ENCODE measurements around the gene SHANK2. TPM values are rescaled to one million over a fixed set of nuclear protein-coding genes. Genes with fewer than 3 reads are reported as not detected.

Gene SHANK2
- total RNA-seq, 1 experiment from 2014 or later, result 23.8 TPM

GRCh38 chr11:71242391-71242790, 10.0 kb downstream of the SHANK2 start:
- H3K27ac ChIP-seq (ENCODE audit: insufficient read length, low read depth, low read length), result no peak overlapping the region
- H3K23me2 ChIP-seq (ENCODE audit: insufficient read length, low read depth, low read length, poor library complexity, severe bottlenecking), result peaks cover 9% of the 10 kb centered on the region
- H2AK5ac ChIP-seq (ENCODE audit: insufficient read length, low read length), result no peak overlapping the region
- H2BK15ac ChIP-seq (ENCODE audit: low read depth, low read length), result no peak overlapping the region
- Mint-ChIP-seq H3K36me3 (ENCODE audit: insufficient read depth in 1 of 3, low read depth in 3 of 3) (peaks cover 10 to 36% (median 17%) of the 10 kb centered on the region in 3 experiments), H3K27ac (peak overlapping the region in 2 of 3 experiments; percentile 50 to 95; a peak in 5 of 7 replicates), H3K9me3 (no peaks in the 10 kb centered on the region), H3K4me3 (no peak overlapping the region), H3K4me1 (peaks cover 47 to 60% of the 10 kb centered on the region in 2 experiments), H3K27me3 (ENCODE audit: low read depth) (no peaks in the 10 kb centered on the region)
- H3K27me3 ChIP-seq (ENCODE audit: insufficient read depth, low read length), result no peaks in the 10 kb centered on the region
- H2AFZ ChIP-seq (ENCODE audit: low read length), result no peak overlapping the region
- H4K20me1 ChIP-seq (ENCODE audit: control insufficient read depth, insufficient read depth, insufficient read length), result no peaks in the 10 kb centered on the region
- no peak overlapping the region for H3K9ac ChIP-seq (ENCODE audit: extremely low read depth, insufficient read length, low read length)
- H4K8ac ChIP-seq (replicated peaks; ENCODE audit: insufficient read length, low read depth, low read length), result no peak overlapping the region
- no peak overlapping the region for H3K14ac ChIP-seq (ENCODE audit: insufficient read depth, low read length)
- no peak overlapping the region for H2BK5ac ChIP-seq (ENCODE audit: insufficient read length, low read length)
- H3T11ph ChIP-seq (ENCODE audit: low read length), result no peak overlapping the region
- H3K4me2 ChIP-seq (ENCODE audit: insufficient read depth, insufficient read length, low read length), result no peak overlapping the region
- no peak overlapping the region for H3K23ac ChIP-seq (ENCODE audit: insufficient read length, low read depth, low read length)
- no peak overlapping the region for H4K91ac ChIP-seq (ENCODE audit: insufficient read length, low read depth, low read length)
- no peak overlapping the region for H2BK120ac ChIP-seq (ENCODE audit: low read depth, low read length, poor library complexity, severe bottlenecking)
- peaks cover 25% of the 10 kb centered on the region; the same call in 1 of the 2 replicates for H3K79me2 ChIP-seq (ENCODE audit: insufficient read depth, low read length)
- H3K79me1 ChIP-seq (ENCODE audit: insufficient read depth, low read depth, low read length, poor library complexity, severe bottlenecking), result peaks cover 6% of the 10 kb centered on the region
- H4K5ac ChIP-seq (ENCODE audit: insufficient read length, low read depth, low read length), result no peak overlapping the region
- H3K9me3 ChIP-seq (ENCODE audit: control insufficient read depth, low read depth, low read length), result no peaks in the 10 kb centered on the region
- no peak overlapping the region for H2BK12ac ChIP-seq (ENCODE audit: insufficient read length, low read depth, low read length)
- no peak overlapping the region for H3K18ac ChIP-seq (ENCODE audit: insufficient read length, low read depth, low read length)
- peak; percentile 7 for DNase-seq
- H2BK20ac ChIP-seq (ENCODE audit: low read depth, low read length, poor library complexity, severe bottlenecking), result no peak overlapping the region
- peaks cover 11% of the 10 kb centered on the region for H3K4me1 ChIP-seq (ENCODE audit: insufficient read depth, low read length)
- H3K56ac ChIP-seq (ENCODE audit: insufficient read length, low read depth, low read length), result no peak overlapping the region
- TF ChIP-seq, protein P1, sequence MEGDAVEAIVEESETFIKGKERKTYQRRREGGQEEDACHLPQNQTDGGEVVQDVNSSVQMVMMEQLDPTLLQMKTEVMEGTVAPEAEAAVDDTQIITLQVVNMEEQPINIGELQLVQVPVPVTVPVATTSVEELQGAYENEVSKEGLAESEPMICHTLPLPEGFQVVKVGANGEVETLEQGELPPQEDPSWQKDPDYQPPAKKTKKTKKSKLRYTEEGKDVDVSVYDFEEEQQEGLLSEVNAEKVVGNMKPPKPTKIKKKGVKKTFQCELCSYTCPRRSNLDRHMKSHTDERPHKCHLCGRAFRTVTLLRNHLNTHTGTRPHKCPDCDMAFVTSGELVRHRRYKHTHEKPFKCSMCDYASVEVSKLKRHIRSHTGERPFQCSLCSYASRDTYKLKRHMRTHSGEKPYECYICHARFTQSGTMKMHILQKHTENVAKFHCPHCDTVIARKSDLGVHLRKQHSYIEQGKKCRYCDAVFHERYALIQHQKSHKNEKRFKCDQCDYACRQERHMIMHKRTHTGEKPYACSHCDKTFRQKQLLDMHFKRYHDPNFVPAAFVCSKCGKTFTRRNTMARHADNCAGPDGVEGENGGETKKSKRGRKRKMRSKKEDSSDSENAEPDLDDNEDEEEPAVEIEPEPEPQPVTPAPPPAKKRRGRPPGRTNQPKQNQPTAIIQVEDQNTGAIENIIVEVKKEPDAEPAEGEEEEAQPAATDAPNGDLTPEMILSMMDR (conservative IDR thresholded peaks at IDR 0.05), result no peak
- no CpG with 5 or more reads among the region's 6 CpGs for WGBS (ENCODE audit: extremely low coverage, insufficient read length, low lambda C conversion rate)
- H3K4ac ChIP-seq (ENCODE audit: low read depth, low read length), result no peak overlapping the region

Measured in H9 (cell line).